ENCODE data around the gene CDC27. TPM values are rescaled to one million over a fixed set of nuclear protein-coding genes. Genes with fewer than 3 reads are reported as not detected.

The CDC27 gene
- total RNA-seq, 1 donor from 2014 or later, result 167 TPM

GRCh38 chr17:47223007-47223406 is 33.9 kb upstream of the CDC27 start:
- Histone ChIP-seq H3K9me3 (ENCODE audit: low read depth) (no peaks in the 10 kb centered on the region), H3K4me1 (peaks cover 9% of the 10 kb centered on the region), H3K36me3 (no peaks in the 10 kb centered on the region), H3F3A (ENCODE audit: low read depth) (no peaks in the 10 kb centered on the region), H3K4me3 (no peak overlapping the region), H3K79me2 (ENCODE audit: low read depth) (no peaks in the 10 kb centered on the region), H3K27me3 (no peaks in the 10 kb centered on the region), H2AFZ (replicated peaks) (no peak overlapping the region), H3K9ac (no peak overlapping the region), H3K27ac (no peak overlapping the region), H4K20me1 (ENCODE audit: low read depth) (no peaks in the 10 kb centered on the region), H3K4me2 (no peak overlapping the region)
- no peak overlapping the region for H3K27ac Mint-ChIP-seq
- no peaks in the 10 kb centered on the region for H3K36me3 Mint-ChIP-seq
- no peak for TF ChIP-seq EZH2phosphoT487 (IDR thresholded peaks at IDR 0.05)
- TF ChIP-seq, protein P1, sequence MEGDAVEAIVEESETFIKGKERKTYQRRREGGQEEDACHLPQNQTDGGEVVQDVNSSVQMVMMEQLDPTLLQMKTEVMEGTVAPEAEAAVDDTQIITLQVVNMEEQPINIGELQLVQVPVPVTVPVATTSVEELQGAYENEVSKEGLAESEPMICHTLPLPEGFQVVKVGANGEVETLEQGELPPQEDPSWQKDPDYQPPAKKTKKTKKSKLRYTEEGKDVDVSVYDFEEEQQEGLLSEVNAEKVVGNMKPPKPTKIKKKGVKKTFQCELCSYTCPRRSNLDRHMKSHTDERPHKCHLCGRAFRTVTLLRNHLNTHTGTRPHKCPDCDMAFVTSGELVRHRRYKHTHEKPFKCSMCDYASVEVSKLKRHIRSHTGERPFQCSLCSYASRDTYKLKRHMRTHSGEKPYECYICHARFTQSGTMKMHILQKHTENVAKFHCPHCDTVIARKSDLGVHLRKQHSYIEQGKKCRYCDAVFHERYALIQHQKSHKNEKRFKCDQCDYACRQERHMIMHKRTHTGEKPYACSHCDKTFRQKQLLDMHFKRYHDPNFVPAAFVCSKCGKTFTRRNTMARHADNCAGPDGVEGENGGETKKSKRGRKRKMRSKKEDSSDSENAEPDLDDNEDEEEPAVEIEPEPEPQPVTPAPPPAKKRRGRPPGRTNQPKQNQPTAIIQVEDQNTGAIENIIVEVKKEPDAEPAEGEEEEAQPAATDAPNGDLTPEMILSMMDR (IDR thresholded peaks at IDR 0.05), result no peak
- peaks cover 22% of the 10 kb centered on the region for H3K9me3 Mint-ChIP-seq
- no peak overlapping the region for H3K4me3 Mint-ChIP-seq
- H3K4me1 Mint-ChIP-seq, result peaks cover 21% of the 10 kb centered on the region
- peaks cover 6% of the 10 kb centered on the region for H3K27me3 Mint-ChIP-seq (ENCODE audit: insufficient read depth, low read depth)
- DNase-seq (ENCODE audit: low spot score), result no peak

DNA sequence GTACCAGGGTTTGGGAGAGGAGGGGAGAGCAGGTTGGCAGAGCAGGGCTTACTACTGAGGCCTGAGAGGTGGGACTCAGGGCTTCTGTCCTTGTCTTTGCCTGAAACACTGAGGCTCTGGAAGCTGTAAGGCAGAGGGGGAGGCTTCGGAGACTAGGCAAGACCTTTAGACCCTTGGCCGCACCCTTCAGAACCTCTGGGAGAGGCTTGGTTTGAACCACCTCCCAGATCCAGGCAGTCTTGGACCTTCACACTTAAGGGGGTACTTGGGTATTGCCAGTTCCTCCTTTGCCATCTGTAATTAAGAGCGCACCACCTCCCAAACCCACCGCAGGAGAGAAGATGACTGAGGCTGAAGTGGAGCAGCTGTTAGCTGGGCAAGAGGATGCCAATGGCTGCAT is 33.0 kb upstream of the CDC27 start:
- no peak overlapping the region for H3K27ac ChIP-seq
- H2AFZ ChIP-seq (replicated peaks), result no peak overlapping the region
- no peak for DNase-seq (ENCODE audit: low spot score)
- peaks cover 9% of the 10 kb centered on the region for H3K4me1 ChIP-seq
- no peak overlapping the region for H3K4me2 ChIP-seq
- Mint-ChIP-seq H3K27ac (no peak overlapping the region), H3K9me3 (peaks cover 22% of the 10 kb centered on the region), H3K4me3 (no peak overlapping the region), H3K36me3 (no peaks in the 10 kb centered on the region), H3K27me3 (ENCODE audit: insufficient read depth, low read depth) (peaks cover 6% of the 10 kb centered on the region), H3K4me1 (peaks cover 21% of the 10 kb centered on the region)
- no peaks in the 10 kb centered on the region for H3F3A ChIP-seq (ENCODE audit: low read depth)
- H4K20me1 ChIP-seq (ENCODE audit: low read depth), result no peaks in the 10 kb centered on the region
- H3K9me3 ChIP-seq (ENCODE audit: low read depth), result no peaks in the 10 kb centered on the region
- H3K9ac ChIP-seq, result no peak overlapping the region
- no peak overlapping the region for H3K4me3 ChIP-seq
- TF ChIP-seq EZH2 (IDR thresholded peaks at IDR 0.05) (no peak), EZH2phosphoT487 (IDR thresholded peaks at IDR 0.05) (no peak)
- TF ChIP-seq, protein P1 (IDR thresholded peaks at IDR 0.05), result no peak
- no peaks in the 10 kb centered on the region for H3K36me3 ChIP-seq
- H3K27me3 ChIP-seq, result no peaks in the 10 kb centered on the region
- H3K79me2 ChIP-seq (ENCODE audit: low read depth), result no peaks in the 10 kb centered on the region

DNA sequence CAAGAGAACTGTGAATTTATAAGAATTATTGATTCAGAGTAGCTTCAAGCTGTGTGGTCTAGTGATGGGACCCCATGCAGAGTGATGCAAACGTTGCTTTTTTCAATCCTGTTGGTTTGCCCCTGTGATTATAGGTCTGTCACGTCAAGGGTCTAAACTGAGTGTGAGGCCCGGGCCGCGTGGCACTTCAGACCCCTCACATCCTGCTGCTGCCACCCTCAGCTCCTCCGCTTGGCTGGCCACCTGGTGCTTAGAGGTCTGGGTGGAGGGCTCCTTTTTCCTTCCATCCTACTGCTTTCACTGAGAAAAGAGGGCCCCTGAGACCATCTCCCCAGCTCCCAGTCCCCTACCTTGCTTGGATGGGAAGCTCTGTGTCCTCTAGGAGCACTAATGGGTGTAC is 32.1 kb upstream of the CDC27 start:
- no peaks in the 10 kb centered on the region for H3K36me3 Mint-ChIP-seq
- no peak overlapping the region for H3K4me3 Mint-ChIP-seq
- no peaks in the 10 kb centered on the region for H3K27me3 ChIP-seq
- peaks cover 22% of the 10 kb centered on the region for H3K9me3 Mint-ChIP-seq
- H3K27ac Mint-ChIP-seq, result no peak overlapping the region
- no peak overlapping the region for H3K4me2 ChIP-seq
- no peak for TF ChIP-seq EZH2 (IDR thresholded peaks at IDR 0.05)
- TF ChIP-seq, protein P1 (IDR thresholded peaks at IDR 0.05), result no peak
- no peak for TF ChIP-seq EZH2phosphoT487 (IDR thresholded peaks at IDR 0.05)
- no peak overlapping the region for H2AFZ ChIP-seq (replicated peaks)
- no peaks in the 10 kb centered on the region for H3K79me2 ChIP-seq (ENCODE audit: low read depth)
- no peak overlapping the region for H3K9ac ChIP-seq
- H3K9me3 ChIP-seq (ENCODE audit: low read depth), result no peaks in the 10 kb centered on the region
- peaks cover 21% of the 10 kb centered on the region for H3K4me1 Mint-ChIP-seq
- no peak for DNase-seq (ENCODE audit: low spot score)
- H3F3A ChIP-seq (ENCODE audit: low read depth), result no peaks in the 10 kb centered on the region
- H3K27ac ChIP-seq, result no peak overlapping the region
- peaks cover 3% of the 10 kb centered on the region for H3K27me3 Mint-ChIP-seq (ENCODE audit: insufficient read depth, low read depth)
- H3K36me3 ChIP-seq, result no peaks in the 10 kb centered on the region
- no peaks in the 10 kb centered on the region for H4K20me1 ChIP-seq (ENCODE audit: low read depth)
- peaks cover 9% of the 10 kb centered on the region for H3K4me1 ChIP-seq
- no peak overlapping the region for H3K4me3 ChIP-seq

All from neural progenitor cell (in vitro differentiated cells).